HepG2 (cell line): ENCODE results near the gene MCRS1. TPM values are rescaled to one million over a fixed set of nuclear protein-coding genes. Genes with fewer than 3 reads are reported as not detected.
A peak's percentile ranks its signal among the peaks of the same experiment; 100 is the strongest.

ENCODE experiments used
- ATF2 ChIP-seq: sonication (generic); formaldehyde crosslinking; IDR thresholded peaks from 2 replicates; pipeline ENCODE4 v1.4.0; 2020; ENCODE audit warnings: missing genetic modification reagents
- IKZF4 ChIP-seq: sonication (generic); formaldehyde crosslinking; IDR thresholded peaks from 2 replicates; pipeline ENCODE4 v1.5.1; 2020; ENCODE audit warnings: borderline replicate concordance, mild to moderate bottlenecking, low read depth, missing genetic modification reagents; ENCODE audit errors: not compliant biosample characterization
- KLF11 ChIP-seq: IDR thresholded peaks from 2 replicates; pipeline ENCODE4 v1.6.1; 2016; ENCODE audit warnings: missing compliant biosample characterization
- KLF12 ChIP-seq: sonication (generic); formaldehyde crosslinking; IDR thresholded peaks from 2 replicates; pipeline ENCODE4 v1.4.0; 2020; ENCODE audit warnings: missing genetic modification reagents, borderline replicate concordance
- LCORL ChIP-seq, 2 experiments: fragments of 450-650 bp in 1 of 2; sonication (generic) in 1 of 2; formaldehyde crosslinking in 1 of 2; IDR thresholded peaks; 2 replicates each; pipeline versions ENCODE4 v1.5.0 to v1.6.1; 2017 to 2020; ENCODE audit warnings: antibody characterized with exemption in 1 of 2, missing genetic modification reagents in 1 of 2
- MAF1 ChIP-seq: sonication (generic); formaldehyde crosslinking; IDR thresholded peaks from 2 replicates; pipeline ENCODE4 v1.5.0; 2020; ENCODE audit warnings: missing genetic modification reagents, borderline replicate concordance
- NFKB2 ChIP-seq: sonication (generic); formaldehyde crosslinking; IDR thresholded peaks from 2 replicates; pipeline ENCODE4 v1.4.0; 2020; ENCODE audit warnings: missing genetic modification reagents, borderline replicate concordance
- NR2F6 ChIP-seq, 2 experiments: IDR thresholded peaks; 2 replicates each; pipeline ENCODE4 v1.6.1; 2016; ENCODE audit warnings: antibody characterized with exemption in 1 of 2, mild to moderate bottlenecking in 1 of 2
- POLR2G ChIP-seq: fragments of 200-400 bp; formaldehyde crosslinking; IDR thresholded peaks from 2 replicates; pipeline ENCODE4 v1.6.1; 2018; ENCODE audit warnings: mild to moderate bottlenecking, low read depth, low read length, moderate library complexity
- RFXANK ChIP-seq: IDR thresholded peaks from 2 replicates; pipeline ENCODE4 v1.6.1; 2016
- SAP130 ChIP-seq: IDR thresholded peaks from 2 replicates; pipeline ENCODE4 v1.6.1; 2016; ENCODE audit warnings: low read depth
- SMAD1 ChIP-seq: sonication (generic); formaldehyde crosslinking; IDR thresholded peaks from 2 replicates; pipeline ENCODE4 v1.4.0; 2020; ENCODE audit warnings: missing genetic modification reagents, low read depth, mild to moderate bottlenecking, borderline replicate concordance
- SMARCE1 ChIP-seq: fragments of 450-650 bp; IDR thresholded peaks from 2 replicates; pipeline ENCODE4 v1.6.1; 2017; ENCODE audit warnings: borderline replicate concordance
- SP1 ChIP-seq, 2 experiments: fragments of 450-650 bp in 1 of 2; sonication (generic) in 1 of 2; formaldehyde crosslinking in 1 of 2; IDR thresholded peaks; 2 replicates each; pipeline versions ENCODE4 v1.4.0 to v1.6.1; 2016 to 2020; ENCODE audit warnings: missing genetic modification reagents in 1 of 2
- SSRP1 ChIP-seq: IDR thresholded peaks from 2 replicates; pipeline ENCODE4 v1.6.1; 2016; ENCODE audit warnings: control low read depth
- STAT6 ChIP-seq: sonication (generic); formaldehyde crosslinking; IDR thresholded peaks from 2 replicates; pipeline ENCODE4 v1.4.0; 2020; ENCODE audit warnings: missing genetic modification reagents, mild to moderate bottlenecking, borderline replicate concordance
- TERF1 ChIP-seq: sonication (generic); formaldehyde crosslinking; IDR thresholded peaks from 2 replicates; pipeline ENCODE4 v1.8.0; 2022; ENCODE audit warnings: mild to moderate bottlenecking, missing genetic modification reagents, moderate library complexity
- ZBTB10 ChIP-seq: sonication (generic); formaldehyde crosslinking; IDR thresholded peaks from 2 replicates; pipeline ENCODE4 v1.4.0; 2020; ENCODE audit warnings: missing genetic modification reagents, borderline replicate concordance
- ZFY ChIP-seq: sonication (generic); formaldehyde crosslinking; IDR thresholded peaks from 2 replicates; pipeline ENCODE4 v1.4.0; 2020; ENCODE audit warnings: missing genetic modification reagents
- ZKSCAN8 ChIP-seq: IDR thresholded peaks from 2 replicates; pipeline ENCODE4 v1.6.1; 2016; ENCODE audit warnings: borderline replicate concordance, missing genetic modification reagents, missing compliant biosample characterization
- ZNF274 ChIP-seq: sonication (generic); formaldehyde crosslinking; IDR thresholded peaks from 2 replicates; pipeline ENCODE4 v1.5.1; 2020; ENCODE audit warnings: mild to moderate bottlenecking, missing genetic modification reagents
- ZSCAN21 ChIP-seq: sonication (generic); formaldehyde crosslinking; IDR thresholded peaks from 2 replicates; pipeline ENCODE4 v1.8.0; 2022; ENCODE audit warnings: mild to moderate bottlenecking, missing genetic modification reagents, moderate library complexity, borderline replicate concordance
- polyA plus RNA-seq, 8 experiments: library from polyadenylated mRNA; depleted of rRNA in 3 of 8; stranded (reverse) in 7 of 8; unstranded in 1 of 8; fragments of >200 nt; fragmentation: Illumina TruSeq in 4 of 8; extraction: Trizol in 4 of 8; gene quantifications; 2 replicates each; pipeline versions ENCODE4 v1.2.1 to v1.2.3, GENCODE V29; 2011 to 2016; ENCODE audit warnings: low read depth in 4 of 8, missing spikeins in 1 of 8, mixed read lengths in 1 of 8; ENCODE audit not compliant: insufficient read depth in 1 of 8
- total RNA-seq, 5 experiments: library from RNA; depleted of rRNA; stranded (reverse); fragments of >200 nt; fragmentation: Illumina TruSeq; extraction: Trizol; gene quantifications; 2 replicates each; pipeline ENCODE4 v1.2.3, GENCODE V29; 2016; ENCODE audit warnings: low read depth in 1 of 5

MCRS1 gene
- total and polyA plus RNA-seq, 2 of the 13 experiments (the other 11 are each of a cell fraction or from before 2014, with no cell fraction given): 51.0 to 66.3 TPM

GRCh38 chr12:49550693-49551252 lies 17.2 kb downstream of the MCRS1 start (continued):
- TF ChIP-seq STAT6 (CRISPR knock-in tag) (no peak), ATF2 (CRISPR knock-in tag) (0 out of 2 replicates have a peak, but pooled peaks have one; percentile 44), SAP130 (CRISPR knock-in tag) (peak; percentile 30; the same call in 1 of the 2 replicates), TERF1 (CRISPR knock-in tag) (no peak), SSRP1 (CRISPR knock-in tag) (no peak), ZSCAN21 (no peak), SP1 (IDR thresholded peaks at IDR 0.05) (no peak), SP1 (CRISPR knock-in tag; IDR thresholded peaks at IDR 0.05) (no peak), IKZF4 (CRISPR knock-in tag) (no peak), ZFY (CRISPR knock-in tag) (peak; percentile 38; the same call in 1 of the 2 replicates), KLF12 (CRISPR knock-in tag) (no peak), SMAD1 (CRISPR knock-in tag) (no peak), KLF11 (CRISPR knock-in tag) (no peak), SMARCE1 (no peak), NR2F6 (IDR thresholded peaks at IDR 0.05) (no peak), NR2F6 (CRISPR knock-in tag; IDR thresholded peaks at IDR 0.05) (peak; percentile 29; the same call in 1 of the 2 replicates), ZKSCAN8 (CRISPR knock-in tag) (no peak), ZBTB10 (CRISPR knock-in tag) (no peak), RFXANK (CRISPR knock-in tag) (no peak), LCORL (IDR thresholded peaks at IDR 0.05) (no peak), LCORL (CRISPR knock-in tag; IDR thresholded peaks at IDR 0.05) (0 out of 2 replicates have a peak, but pooled peaks have one; percentile 36), NFKB2 (CRISPR knock-in tag) (no peak), POLR2G (no peak), ZNF274 (CRISPR knock-in tag) (no peak), MAF1 (no peak)
